ENCODE measurements around the gene BCL11A. TPM values are rescaled to one million over a fixed set of nuclear protein-coding genes. Genes with fewer than 3 reads are reported as not detected.

The BCL11A gene
- total and polyA plus RNA-seq, 4 donors = 0.97 to 4.4 (median 2.0) TPM; not detected in 1

DNA sequence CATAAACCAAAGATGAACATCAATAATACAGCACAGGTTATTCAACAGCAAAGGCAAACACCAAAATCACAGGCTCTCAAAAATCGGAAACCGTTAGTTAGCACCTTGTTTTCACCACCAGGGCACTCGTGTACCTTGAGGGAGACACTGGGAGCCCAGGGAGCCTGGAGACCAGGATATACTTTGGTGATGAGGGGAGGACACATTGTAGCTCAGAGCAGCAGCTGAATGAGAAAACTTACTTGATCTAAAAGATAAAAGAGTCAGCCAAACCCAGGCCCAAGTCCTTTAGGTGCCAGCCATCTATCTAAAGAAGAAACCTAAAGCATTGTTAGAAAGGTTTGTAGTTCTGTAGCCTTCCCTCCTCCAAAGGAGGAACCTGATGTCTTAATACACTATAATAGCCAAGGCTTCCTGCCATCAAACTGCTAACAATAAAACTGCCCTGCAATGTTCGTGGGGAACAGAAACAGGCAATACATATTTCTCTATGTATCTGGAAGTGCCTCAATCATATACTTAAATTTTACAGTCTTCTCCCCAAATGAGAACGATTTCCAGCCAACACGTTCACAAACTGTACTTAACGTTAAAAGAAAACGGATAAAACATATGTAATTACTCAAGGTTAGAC lies 19.3 kb downstream of the BCL11A start:
- no peak overlapping the region for H3K27ac ChIP-seq (ENCODE audit: low read depth in 1 of 2, low read length in 2 of 2)

DNA sequence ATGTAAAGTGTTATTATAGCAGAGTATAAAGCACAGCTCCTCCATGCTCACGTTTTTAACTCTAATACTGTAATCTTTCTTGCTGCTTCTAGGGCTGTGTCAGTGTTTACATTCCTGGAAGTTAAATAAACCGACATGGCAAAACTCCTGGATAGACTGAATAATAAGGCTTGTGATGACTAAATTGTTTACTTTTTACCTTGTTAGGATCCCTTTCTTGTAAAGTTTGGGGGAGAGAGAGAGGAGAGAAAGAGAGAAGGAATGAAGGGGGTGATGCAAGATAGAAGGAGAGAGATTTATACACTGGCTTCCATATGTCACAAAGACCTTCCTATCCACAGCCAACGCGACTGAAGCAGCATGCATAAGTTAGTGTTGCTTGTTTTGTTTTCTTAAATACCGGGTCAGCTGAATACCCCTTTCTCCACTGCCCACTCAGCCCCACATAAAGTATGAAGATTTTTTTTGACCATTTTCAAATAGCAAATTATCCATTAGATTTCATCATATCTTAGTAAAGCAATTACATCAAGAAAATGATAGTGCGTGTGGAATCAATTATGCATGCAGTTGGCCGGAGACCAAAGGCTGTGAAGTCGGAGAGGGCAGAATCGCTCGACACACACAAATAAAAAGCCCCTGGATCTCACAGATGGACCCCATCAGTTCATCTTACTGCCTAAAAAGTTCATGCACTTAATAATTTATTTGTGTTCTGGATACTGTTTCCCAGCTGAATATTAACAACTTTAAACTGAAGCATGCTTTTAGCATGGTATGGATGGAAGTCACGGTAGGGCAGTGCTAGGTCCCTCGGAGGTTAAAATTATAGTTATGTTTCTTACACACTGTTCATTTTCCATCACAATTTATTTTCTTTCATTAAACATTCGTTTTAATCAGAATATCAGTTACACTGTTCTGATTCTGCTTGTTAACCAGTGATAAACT lies 20.1 kb downstream of the BCL11A start:
- DNase-seq (no peak), ATAC-seq (ENCODE audit: low FRiP score) (no peak)
- no peaks in the 10 kb centered on the region for H3K4me1 ChIP-seq (ENCODE audit: control insufficient read depth in 1 of 2, insufficient read depth in 2 of 2, low read length in 2 of 2)
- no peaks in the 10 kb centered on the region for H3K9me3 ChIP-seq (ENCODE audit: control insufficient read depth, low read length)
- WGBS, 2 donors = 69 to 72% methylated on average over 13 of the region's 13 CpGs
- peaks cover 3 to 4% of the 10 kb centered on the region in 2 donors for H3K27me3 ChIP-seq (ENCODE audit: control insufficient read depth in 1 of 2, insufficient read depth in 2 of 2, low read length in 1 of 2)
- no peaks in the 10 kb centered on the region for H3K36me3 ChIP-seq (ENCODE audit: control insufficient read depth in 1 of 2, insufficient read depth in 2 of 2, low read length in 1 of 2)
- no peak overlapping the region for H3K4me3 ChIP-seq (ENCODE audit: low read length in 2 of 2)
- no peak overlapping the region for H3K27ac ChIP-seq (ENCODE audit: low read depth in 1 of 2, low read length in 2 of 2)
- intact Hi-C loops (cut with DNase I) = no loop called here

More for the DNA sequence above, 19.3 kb downstream of the BCL11A start:
- intact Hi-C loops (cut with DNase I) = no loop called here
- Histone ChIP-seq H3K4me1 (ENCODE audit: control insufficient read depth in 1 of 2, insufficient read depth in 2 of 2, low read length in 2 of 2) (no peaks in the 10 kb centered on the region), H3K27me3 (ENCODE audit: control insufficient read depth in 1 of 2, insufficient read depth in 2 of 2, low read length in 1 of 2) (peaks cover 3 to 4% of the 10 kb centered on the region in 2 donors), H3K4me3 (ENCODE audit: low read length in 2 of 2) (no peak overlapping the region), H3K9me3 (ENCODE audit: control insufficient read depth, low read length) (no peaks in the 10 kb centered on the region), H3K36me3 (ENCODE audit: control insufficient read depth in 1 of 2, insufficient read depth in 2 of 2, low read length in 1 of 2) (no peaks in the 10 kb centered on the region)
- DNase-seq (no peak), ATAC-seq (ENCODE audit: low FRiP score) (no peak)
- 81 to 82% methylated on average over 8 of the region's 8 CpGs for WGBS, 2 donors

DNA sequence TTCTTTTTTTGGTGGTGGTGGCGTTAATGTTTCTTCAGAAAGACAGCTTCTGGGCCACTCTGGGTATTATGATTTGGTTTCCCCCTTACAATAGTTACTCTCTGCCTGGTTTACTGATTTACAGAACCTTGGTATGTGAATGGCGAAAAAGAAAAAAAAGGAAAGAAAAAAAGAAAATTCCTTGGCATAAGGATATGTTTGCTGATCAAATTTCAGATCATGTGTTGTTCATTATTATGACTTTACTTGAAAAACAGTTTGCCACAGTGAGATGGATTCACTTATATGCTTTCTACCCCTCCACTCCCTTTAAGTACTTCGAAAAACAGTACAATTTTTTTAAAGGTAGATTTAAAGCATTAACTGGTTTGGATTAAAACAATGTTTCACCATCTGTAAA lies 21.0 kb downstream of the BCL11A start:
- no peak overlapping the region for H3K27ac ChIP-seq (ENCODE audit: low read depth in 1 of 2, low read length in 2 of 2)
- WGBS, 2 donors = 91 to 94% methylated on average over 3 of the region's 3 CpGs
- peaks cover 1 to 4% of the 10 kb centered on the region in 2 donors for H3K27me3 ChIP-seq (ENCODE audit: control insufficient read depth in 1 of 2, insufficient read depth in 2 of 2, low read length in 1 of 2)
- DNase-seq = no peak
- no peak for ATAC-seq (ENCODE audit: low FRiP score)
- intact Hi-C loops (cut with DNase I) = no loop called here
- H3K9me3 ChIP-seq (ENCODE audit: control insufficient read depth, low read length) = no peaks in the 10 kb centered on the region
- H3K4me3 ChIP-seq (ENCODE audit: low read length in 2 of 2) = no peak overlapping the region
- H3K36me3 ChIP-seq (ENCODE audit: control insufficient read depth in 1 of 2, insufficient read depth in 2 of 2, low read length in 1 of 2) = no peaks in the 10 kb centered on the region
- no peaks in the 10 kb centered on the region for H3K4me1 ChIP-seq (ENCODE audit: control insufficient read depth in 1 of 2, insufficient read depth in 2 of 2, low read length in 2 of 2)

DNA sequence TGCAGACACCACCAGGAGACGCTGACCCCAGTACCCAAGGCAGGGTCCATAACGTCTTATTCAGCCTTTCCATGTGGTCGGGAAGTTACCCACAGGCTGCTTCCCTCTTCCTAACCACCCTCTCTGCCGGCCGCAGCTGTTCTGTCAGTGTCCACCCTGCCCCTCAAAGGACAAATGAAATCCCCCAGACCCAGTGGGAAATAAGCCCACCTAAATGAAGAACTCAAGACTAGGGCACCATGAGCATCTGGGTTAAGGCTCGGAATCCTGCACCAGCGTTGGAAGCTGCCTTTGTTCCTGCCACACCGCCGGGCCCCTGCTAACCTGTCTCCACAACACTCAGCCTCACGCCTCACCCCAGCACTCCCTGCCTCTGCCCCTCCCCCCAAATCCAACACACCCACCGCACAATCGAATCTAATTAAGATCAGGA lies 21.7 kb downstream of the BCL11A start:
- peaks cover 1 to 4% of the 10 kb centered on the region in 2 donors for H3K27me3 ChIP-seq (ENCODE audit: control insufficient read depth in 1 of 2, insufficient read depth in 2 of 2, low read length in 1 of 2)
- intact Hi-C loops (cut with DNase I) = no loop called here
- 78 to 81% methylated on average over 12 of the region's 12 CpGs for WGBS, 2 donors
- H3K27ac ChIP-seq (ENCODE audit: low read depth in 1 of 2, low read length in 2 of 2) = no peak overlapping the region
- no peak for DNase-seq
- no peaks in the 10 kb centered on the region for H3K4me1 ChIP-seq (ENCODE audit: control insufficient read depth in 1 of 2, insufficient read depth in 2 of 2, low read length in 2 of 2)
- ATAC-seq (ENCODE audit: low FRiP score) = no peak
- no peak overlapping the region for H3K4me3 ChIP-seq (ENCODE audit: low read length in 2 of 2)
- no peaks in the 10 kb centered on the region for H3K36me3 ChIP-seq (ENCODE audit: control insufficient read depth in 1 of 2, insufficient read depth in 2 of 2, low read length in 1 of 2)
- no peaks in the 10 kb centered on the region for H3K9me3 ChIP-seq (ENCODE audit: control insufficient read depth, low read length)

DNA sequence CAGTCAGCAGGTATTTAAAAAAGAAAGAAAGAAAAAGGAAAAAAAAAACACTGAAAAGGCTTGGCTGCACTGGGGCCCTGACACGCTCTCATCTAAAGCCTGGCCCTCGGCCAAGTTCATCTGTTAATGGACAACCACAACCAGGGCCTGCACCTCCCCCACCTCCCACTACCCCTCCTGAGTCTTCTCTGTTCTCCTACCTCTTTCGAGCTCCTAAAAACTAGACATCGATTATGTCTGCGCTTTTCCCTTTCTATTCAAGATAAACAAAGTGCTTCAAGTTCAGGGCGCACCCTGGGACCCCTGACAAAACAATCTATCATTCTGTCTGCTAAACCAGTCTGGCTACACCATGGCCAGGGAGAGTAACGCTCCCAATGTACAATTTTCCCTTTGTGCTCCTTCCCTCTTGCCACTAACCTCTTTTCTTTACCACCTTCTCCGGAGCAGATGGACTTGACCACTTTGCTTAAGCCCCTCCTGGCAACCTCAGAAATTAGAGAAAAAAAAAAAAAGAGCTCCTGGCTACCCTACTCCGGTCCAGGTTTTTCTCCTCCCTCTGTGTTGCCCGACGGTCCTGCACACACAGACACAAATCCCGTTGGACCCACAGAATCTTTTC lies 22.7 kb downstream of the BCL11A start:
- Histone ChIP-seq H3K9me3 (ENCODE audit: control insufficient read depth, low read length) (no peaks in the 10 kb centered on the region), H3K27me3 (ENCODE audit: control insufficient read depth in 1 of 2, insufficient read depth in 2 of 2, low read length in 1 of 2) (peaks cover 1 to 4% of the 10 kb centered on the region in 2 donors), H3K4me3 (ENCODE audit: low read length in 2 of 2) (no peak overlapping the region), H3K27ac (ENCODE audit: low read depth in 1 of 2, low read length in 2 of 2) (no peak overlapping the region), H3K4me1 (ENCODE audit: control insufficient read depth in 1 of 2, insufficient read depth in 2 of 2, low read length in 2 of 2) (no peaks in the 10 kb centered on the region), H3K36me3 (ENCODE audit: control insufficient read depth in 1 of 2, insufficient read depth in 2 of 2, low read length in 1 of 2) (no peaks in the 10 kb centered on the region)
- intact Hi-C loops (cut with DNase I) = no loop called here
- DNase-seq (no peak), ATAC-seq (ENCODE audit: low FRiP score) (no peak)
- 19 to 20% methylated on average over 12 of the region's 12 CpGs for WGBS, 2 donors

DNA sequence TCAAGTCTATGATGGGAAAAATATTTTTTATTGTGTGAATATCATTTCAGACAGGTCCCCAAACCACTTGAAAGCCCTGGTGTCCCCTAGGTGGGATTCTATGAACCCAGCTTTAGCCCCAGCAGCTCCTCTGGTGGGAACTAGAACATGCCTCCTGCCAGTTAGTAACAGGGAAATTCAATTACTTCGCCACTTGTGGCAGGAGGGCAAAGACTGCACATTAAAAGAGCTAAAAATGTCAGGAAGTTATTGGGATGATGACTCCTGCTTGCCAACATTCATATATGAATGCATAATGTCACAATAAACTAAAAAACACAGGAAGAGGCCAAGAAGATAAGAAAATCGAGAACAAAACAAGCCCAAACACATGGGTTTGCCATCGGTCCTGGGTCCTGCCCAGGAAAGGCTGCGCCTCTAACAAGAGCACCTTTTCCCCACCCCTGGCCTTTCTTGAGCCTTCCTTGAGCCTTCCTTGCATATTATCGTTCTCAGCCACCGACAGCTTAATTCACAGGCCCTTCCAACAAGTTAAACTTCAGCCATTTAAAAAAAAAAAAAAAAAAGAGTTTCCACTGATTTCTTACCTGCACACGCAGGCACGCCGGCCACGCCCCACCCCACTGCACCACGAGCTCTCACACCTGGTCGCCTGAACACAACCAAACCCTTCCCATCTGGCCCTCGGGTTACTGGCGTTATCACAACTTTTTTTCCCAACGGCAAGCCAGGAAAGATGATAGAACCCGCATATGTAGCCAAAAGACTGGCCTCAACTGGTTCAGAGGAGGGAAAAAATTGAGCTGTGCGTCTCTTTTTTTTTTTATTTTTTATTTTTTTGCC lies 23.4 kb downstream of the BCL11A start:
- DNase-seq (no peak), ATAC-seq (ENCODE audit: low FRiP score) (no peak)
- no peaks in the 10 kb centered on the region for H3K36me3 ChIP-seq (ENCODE audit: control insufficient read depth in 1 of 2, insufficient read depth in 2 of 2, low read length in 1 of 2)
- WGBS, 2 donors = 66% methylated on average over 17 of the region's 17 CpGs
- no peaks in the 10 kb centered on the region for H3K4me1 ChIP-seq (ENCODE audit: control insufficient read depth in 1 of 2, insufficient read depth in 2 of 2, low read length in 2 of 2)
- intact Hi-C loops (cut with DNase I) = no loop called here
- no peaks in the 10 kb centered on the region for H3K9me3 ChIP-seq (ENCODE audit: control insufficient read depth, low read length)
- H3K27me3 ChIP-seq (ENCODE audit: control insufficient read depth in 1 of 2, insufficient read depth in 2 of 2, low read length in 1 of 2) = peaks cover 1 to 4% of the 10 kb centered on the region in 2 donors
- no peak overlapping the region for H3K27ac ChIP-seq (ENCODE audit: low read depth in 1 of 2, low read length in 2 of 2)
- no peak overlapping the region for H3K4me3 ChIP-seq (ENCODE audit: low read length in 2 of 2)

DNA sequence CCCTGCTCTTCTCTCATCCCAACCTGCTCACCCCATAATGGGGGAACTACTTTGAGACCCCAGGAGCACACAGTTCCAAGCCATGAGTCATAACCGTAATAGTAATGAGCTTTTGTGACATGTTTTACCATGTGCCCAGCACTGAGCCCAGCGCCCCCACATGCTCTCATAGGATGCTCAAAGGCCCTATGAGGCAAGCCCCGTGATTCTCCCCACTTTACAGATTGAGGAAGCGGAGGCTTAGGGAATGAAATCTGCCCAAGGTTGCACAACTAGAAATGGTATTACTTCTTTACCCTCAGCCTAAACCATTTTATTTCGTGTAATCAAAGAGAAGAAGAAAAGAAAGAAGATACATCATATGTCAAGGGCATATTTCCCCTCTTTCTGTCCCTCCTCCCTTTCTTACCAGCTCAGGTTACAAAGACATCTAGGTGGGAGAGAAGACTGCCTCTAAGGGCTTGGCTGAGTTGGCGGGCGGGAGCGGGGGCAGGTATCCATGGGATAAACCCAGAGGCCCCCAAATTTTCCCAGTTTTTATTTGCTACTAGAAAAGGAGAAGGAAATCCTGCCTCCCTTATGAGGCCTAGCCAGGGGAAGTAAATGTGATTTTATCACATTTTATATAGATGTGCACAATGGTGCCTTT lies 24.2 kb downstream of the BCL11A start:
- ATAC-seq (ENCODE audit: low FRiP score) = no peak
- WGBS, 2 donors = 94 to 95% methylated on average over 8 of the region's 8 CpGs
- H3K4me1 ChIP-seq (ENCODE audit: control insufficient read depth in 1 of 2, insufficient read depth in 2 of 2, low read length in 2 of 2) = no peaks in the 10 kb centered on the region

More for the DNA sequence above, 24.2 kb downstream of the BCL11A start:
- Histone ChIP-seq H3K36me3 (ENCODE audit: control insufficient read depth in 1 of 2, insufficient read depth in 2 of 2, low read length in 1 of 2) (no peaks in the 10 kb centered on the region), H3K27me3 (ENCODE audit: control insufficient read depth in 1 of 2, insufficient read depth in 2 of 2, low read length in 1 of 2) (peaks cover 1 to 4% of the 10 kb centered on the region in 2 donors), H3K27ac (ENCODE audit: low read depth in 1 of 2, low read length in 2 of 2) (no peak overlapping the region), H3K4me3 (ENCODE audit: low read length in 2 of 2) (no peak overlapping the region), H3K9me3 (ENCODE audit: control insufficient read depth, low read length) (no peaks in the 10 kb centered on the region)
- intact Hi-C loops (cut with DNase I) = no loop called here
- DNase-seq = no peak
